Adrenal gland (tissue), 12 donors: ENCODE measurements around the gene FBXL15. TPM values are rescaled to one million over a fixed set of nuclear protein-coding genes. Genes with fewer than 3 reads are reported as not detected.
A peak's percentile ranks its signal among the peaks of the same experiment; 100 is the strongest.

Experiments
- DNase-seq, 7 donors: peaks; one replicate each; pipeline ENCODE4 v3.0.0-alpha.2; 2019 to 2020
- H3K27ac ChIP-seq, 5 donors: fragments of 200-600 bp; sonication (generic) in 4 of 5; 1 replicate in 3 of 5; 2 replicates in 2 of 5; pipeline versions ENCODE4 v1.5.1 to v1.8.0; 2016 to 2020; ENCODE audit warnings: mild to moderate bottlenecking in 1 of 5
- H3K27me3 ChIP-seq: fragments of 200-600 bp; 2 replicates; pipeline ENCODE4 v1.8.0; 2021
- H3K36me3 ChIP-seq, 2 donors: fragments of 200-600 bp; replicated peaks in 1 of 2; 1 replicate in 1 of 2; 2 replicates in 1 of 2; pipeline versions ENCODE4 v1.5.1 to v1.8.0; 2018 to 2022
- H3K4me1 ChIP-seq, 2 donors: fragments of 200-600 bp; replicated peaks in 1 of 2; 1 replicate in 1 of 2; 2 replicates in 1 of 2; pipeline versions ENCODE4 v1.5.1 to v1.8.0; 2018 to 2021
- H3K4me3 ChIP-seq, 4 donors: fragments of 200-600 bp; sonication (generic) in 3 of 4; one replicate each; pipeline ENCODE4 v1.5.1; 2016 to 2018
- H3K9me3 ChIP-seq, 3 donors: fragments of 200-600 bp; sonication (generic) in 1 of 3; replicated peaks in 1 of 3; 1 replicate in 2 of 3; 2 replicates in 1 of 3; pipeline versions ENCODE4 v1.5.1 to v1.8.0; 2016 to 2021
- POLR2A ChIP-seq, 2 donors: fragments of 450-650 bp; IDR thresholded peaks; one replicate each; pipeline ENCODE4 v1.6.1; 2017; ENCODE audit warnings: antibody characterized with exemption in 2 of 2, mild to moderate bottlenecking in 2 of 2, moderate library complexity in 1 of 2
- WGBS, 4 donors: extraction: QIAGEN DNeasy Blood & Tissue Kit in 2 of 4; methylation state at CpG; one replicate each; pipeline versions ENCODE4 v1.1.5 to v1.1.7; 2013 to 2017; 5-methylcytosine and 5-hydroxymethylcytosine counted together
- intact Hi-C, 2 donors: fragments of 100-400 bp; cut with DNase I; formaldehyde crosslinking; loops; one replicate each; pipeline versions ENCODE4 v1.14.1 to v1.15.0; 2022 to 2023
- polyA plus RNA-seq, 3 donors: library from polyadenylated mRNA; stranded (reverse); fragments of 200-250 nt in 2 of 3; fragments of 350-450 nt in 1 of 3; fragmentation: Illumina TruSeq in 1 of 3; extraction: RNeasy Lipid Tissue Mini Kit (QIAGEN cat#74804) in 1 of 3; gene quantifications; one replicate each; pipeline ENCODE4 v1.2.3, GENCODE V29; 2013 to 2014
- total RNA-seq, 9 donors: library from RNA; depleted of rRNA in 4 of 9; stranded (reverse); fragments of >200 nt in 4 of 9; fragments of 120-200 nt in 1 of 9; fragmentation: NEBNext Ultra II Directional in 1 of 9; extraction: Animal tissue kit (Norgen Biotek cat#: 25700) in 1 of 9; gene quantifications; one replicate each; pipeline versions ENCODE4 v1.1.0 to v1.2.4, GENCODE V29; 2013 to 2023
- TF ChIP-seq, protein P1 (sequence below), 6 experiments: fragments of 450-650 bp in 4 of 6; fragments of 200-600 bp in 2 of 6; sonication (generic) in 1 of 6; IDR thresholded peaks; 1 replicate in 5 of 6; 2 replicates in 1 of 6; pipeline versions ENCODE4 v1.5.1 to v1.8.0; 2016 to 2021; ENCODE audit warnings: antibody characterized with exemption in 6 of 6, mild to moderate bottlenecking in 2 of 6, moderate library complexity in 1 of 6
- donor health status: healthy with polysubstance abuse.
- donor health status: Bipolar disorder and iron deficiency.
- donor health status: DM: yes; HTN: yes; CAD: no.
- donor health status: DM: no; HTN: no; CAD: no.
- donor health status: DM: no; HTN: no; CAD: no.
- donor health status: DM: yes; HTN: yes; CAD: no.

The FBXL15 gene
- total and polyA plus RNA-seq, 12 donors, result 2.1 to 61.9 (median 28.7) TPM

DNA sequence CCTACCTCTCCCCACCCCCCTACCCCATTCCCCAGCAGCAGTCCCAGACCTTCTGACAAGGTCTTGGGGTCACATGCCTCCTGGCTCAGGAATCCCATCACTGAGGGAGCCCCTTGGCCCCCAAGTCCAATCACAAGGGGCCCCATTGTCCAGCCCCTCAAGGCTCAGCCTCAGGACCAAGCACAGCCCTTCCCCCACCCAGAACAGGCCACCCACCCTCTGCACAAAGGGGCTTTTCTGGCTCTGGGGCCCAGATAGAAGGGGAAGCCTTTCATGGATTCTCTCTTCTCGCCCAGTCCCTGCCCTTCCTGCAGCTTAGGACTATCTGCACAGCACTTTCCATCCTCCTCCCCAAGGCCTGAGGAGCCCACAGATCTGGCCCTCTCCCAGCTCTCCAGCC lies 4.8 kb downstream of the FBXL15 start:
- Histone ChIP-seq H3K9me3 (no peaks in the 10 kb centered on the region), H3K4me3 (no peak overlapping the region), H3K4me1 (peaks cover 13 to 24% of the 10 kb centered on the region in 2 donors), H3K27ac (no peak overlapping the region), H3K27me3 (no peaks in the 10 kb centered on the region), H3K36me3 (peaks cover 0 to 20% of the 10 kb centered on the region in 2 donors)
- TF ChIP-seq, protein P1, sequence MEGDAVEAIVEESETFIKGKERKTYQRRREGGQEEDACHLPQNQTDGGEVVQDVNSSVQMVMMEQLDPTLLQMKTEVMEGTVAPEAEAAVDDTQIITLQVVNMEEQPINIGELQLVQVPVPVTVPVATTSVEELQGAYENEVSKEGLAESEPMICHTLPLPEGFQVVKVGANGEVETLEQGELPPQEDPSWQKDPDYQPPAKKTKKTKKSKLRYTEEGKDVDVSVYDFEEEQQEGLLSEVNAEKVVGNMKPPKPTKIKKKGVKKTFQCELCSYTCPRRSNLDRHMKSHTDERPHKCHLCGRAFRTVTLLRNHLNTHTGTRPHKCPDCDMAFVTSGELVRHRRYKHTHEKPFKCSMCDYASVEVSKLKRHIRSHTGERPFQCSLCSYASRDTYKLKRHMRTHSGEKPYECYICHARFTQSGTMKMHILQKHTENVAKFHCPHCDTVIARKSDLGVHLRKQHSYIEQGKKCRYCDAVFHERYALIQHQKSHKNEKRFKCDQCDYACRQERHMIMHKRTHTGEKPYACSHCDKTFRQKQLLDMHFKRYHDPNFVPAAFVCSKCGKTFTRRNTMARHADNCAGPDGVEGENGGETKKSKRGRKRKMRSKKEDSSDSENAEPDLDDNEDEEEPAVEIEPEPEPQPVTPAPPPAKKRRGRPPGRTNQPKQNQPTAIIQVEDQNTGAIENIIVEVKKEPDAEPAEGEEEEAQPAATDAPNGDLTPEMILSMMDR (IDR thresholded peaks at IDR 0.05), result no peak
- no peak for DNase-seq
- 79 to 100% (median 89%) methylated on average over 1 of the region's 1 CpG for WGBS, 4 donors
- intact Hi-C loops, result no loop called here

DNA sequence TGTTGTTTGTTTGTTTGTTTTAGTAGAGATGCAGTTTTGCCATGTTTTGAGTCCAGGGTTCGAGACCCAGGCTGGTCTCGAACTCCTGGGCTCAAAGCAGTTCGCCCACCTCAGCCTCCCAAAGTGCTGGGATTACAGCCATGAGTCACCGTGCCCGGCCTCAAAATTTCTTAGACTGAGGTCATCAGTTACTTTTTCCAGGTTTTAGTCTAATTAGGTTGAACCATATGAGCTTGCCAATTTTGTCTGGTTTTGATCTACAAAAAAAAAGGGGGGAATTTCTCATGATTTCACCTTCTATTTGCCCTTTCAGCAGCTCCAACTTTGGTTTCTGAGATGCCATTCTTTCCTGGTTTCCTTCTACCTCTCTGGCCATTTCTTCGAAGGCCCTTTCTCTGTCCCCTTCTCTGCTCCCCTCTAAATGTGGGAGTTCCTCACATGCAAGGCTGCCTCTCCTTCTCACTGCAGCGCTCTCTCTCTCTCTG lies 6.2 kb downstream of the FBXL15 start:
- no peaks in the 10 kb centered on the region for H3K9me3 ChIP-seq
- H3K4me3 ChIP-seq, result no peak overlapping the region
- H3K36me3 ChIP-seq, result peaks cover 0 to 20% of the 10 kb centered on the region in 2 donors
- intact Hi-C loops, result no loop called here
- peaks cover 19 to 31% of the 10 kb centered on the region in 2 donors for H3K4me1 ChIP-seq
- H3K27me3 ChIP-seq, result no peaks in the 10 kb centered on the region
- H3K27ac ChIP-seq, result no peak overlapping the region
- TF ChIP-seq, protein P1 (IDR thresholded peaks at IDR 0.05), result no peak
- no peak for DNase-seq
- WGBS, 4 donors, result 74 to 81% (median 76%) methylated on average over 7 of the region's 7 CpGs

DNA sequence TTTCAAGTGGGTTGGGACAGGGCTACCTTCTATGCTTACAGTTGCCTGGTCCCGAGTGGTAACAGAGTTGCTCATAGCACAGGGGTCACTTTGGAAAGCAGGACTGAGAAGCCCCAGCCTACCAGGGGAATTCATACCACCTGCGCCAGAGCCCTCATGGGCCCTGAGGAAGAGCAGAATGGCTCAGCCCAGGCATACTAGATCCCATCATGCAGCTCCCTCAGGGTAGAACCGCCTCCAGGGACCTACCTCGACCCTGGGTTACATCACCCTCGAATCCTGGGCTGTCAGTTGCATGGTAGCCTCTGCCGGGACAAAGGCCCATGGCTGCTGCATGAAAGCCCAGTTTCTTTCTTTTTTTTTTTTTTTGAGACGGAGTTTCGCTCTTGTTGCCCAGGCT lies 8.8 kb downstream of the FBXL15 start:
- peaks cover 0 to 4% of the 10 kb centered on the region in 2 donors for H3K36me3 ChIP-seq
- no peak overlapping the region for H3K27ac ChIP-seq
- H3K4me3 ChIP-seq, result no peak overlapping the region
- intact Hi-C loops, result no loop called here
- peaks cover 8 to 19% of the 10 kb centered on the region in 2 donors for H3K4me1 ChIP-seq
- TF ChIP-seq, protein P1 (IDR thresholded peaks at IDR 0.05), result no peak
- no peak for TF ChIP-seq POLR2A (IDR thresholded peaks at IDR 0.05)
- no peaks in the 10 kb centered on the region for H3K27me3 ChIP-seq
- no peaks in the 10 kb centered on the region for H3K9me3 ChIP-seq
- 61 to 83% (median 73%) methylated on average over 5 to 8 of the region's 8 CpGs for WGBS, 4 donors
- DNase-seq, result no peak

DNA sequence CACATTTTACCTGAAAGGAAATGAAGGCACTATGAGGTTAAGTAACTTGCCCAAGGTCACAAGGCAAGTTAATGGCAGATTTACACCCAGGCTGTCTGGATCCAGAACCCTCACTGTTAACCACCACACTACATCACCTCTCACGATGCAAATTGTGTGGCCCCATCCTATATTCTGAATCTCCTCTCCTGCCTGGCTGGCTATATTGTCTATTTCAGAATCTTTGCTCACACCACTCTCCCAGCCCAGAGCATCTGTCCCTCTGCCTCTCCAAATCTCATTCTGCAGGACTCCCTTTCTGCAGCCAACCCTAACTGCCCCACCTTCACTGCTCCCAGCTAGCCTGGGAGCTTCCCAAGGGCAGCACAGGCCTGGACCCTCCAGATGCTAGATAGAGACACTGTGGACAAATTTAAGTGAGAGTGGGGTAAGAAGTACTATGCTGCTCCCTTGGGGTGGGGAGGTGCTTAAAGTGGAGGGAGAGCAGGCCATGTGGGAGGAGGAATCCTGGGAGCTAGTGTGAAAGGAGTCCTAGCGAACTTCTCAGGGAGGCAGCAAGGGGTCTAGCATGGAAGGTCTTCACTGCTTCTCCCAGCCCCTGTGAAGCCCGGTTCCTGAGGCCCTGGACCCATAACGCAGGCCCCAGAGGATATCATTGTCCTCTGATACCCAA lies 11.0 kb downstream of the FBXL15 start:
- Histone ChIP-seq H3K27me3 (no peaks in the 10 kb centered on the region), H3K36me3 (no peaks in the 10 kb centered on the region), H3K4me1 (peaks cover 8 to 19% of the 10 kb centered on the region in 2 donors), H3K27ac (peak overlapping the region in 3 of 5 donors; percentile 65 to 81 (median 77)), H3K9me3 (no peaks in the 10 kb centered on the region), H3K4me3 (peak overlapping the region in 3 of 4 donors; percentile 57 to 74 (median 66))
- no peak for DNase-seq
- TF ChIP-seq POLR2A (IDR thresholded peaks at IDR 0.05), result no peak
- TF ChIP-seq, protein P1 (IDR thresholded peaks at IDR 0.05), result no peak
- intact Hi-C loops, result no loop called here
- 8 to 15% (median 9%) methylated on average over 4 of the region's 4 CpGs for WGBS, 4 donors
